GM21515 (cell line): Measurements from ENCODE around the gene STMN3.
A peak's percentile ranks its signal among the peaks of the same experiment; 100 is the strongest.
"Not testable (repeated sequence)": the region's sequence is repeated elsewhere in the genome, so short reads cannot be mapped to it uniquely, and the experiment has no call there.

Source experiments
- ATAC-seq: cut with Tn5 transposase; IDR thresholded peaks from one replicate; pipeline ENCODE4 v1.9.1; 2021; ENCODE audit not compliant: unreplicated experiment

Gene STMN3

GRCh38 chr20:63657937-63658748 lies 4.9 kb upstream of the STMN3 start, which contains the start of gene RTEL1:
Gene RTEL1 (plus strand): TSS chr20:63658312. CDS start chr20:63659403, 1,091 bp downstream.
- ATAC-seq, result peak; percentile 76

- ATAC-seq, result peak; percentile 6
Observed at GRCh38 chr20:63657260-63657936, 4.2 kb upstream of the STMN3 start.

DNA sequence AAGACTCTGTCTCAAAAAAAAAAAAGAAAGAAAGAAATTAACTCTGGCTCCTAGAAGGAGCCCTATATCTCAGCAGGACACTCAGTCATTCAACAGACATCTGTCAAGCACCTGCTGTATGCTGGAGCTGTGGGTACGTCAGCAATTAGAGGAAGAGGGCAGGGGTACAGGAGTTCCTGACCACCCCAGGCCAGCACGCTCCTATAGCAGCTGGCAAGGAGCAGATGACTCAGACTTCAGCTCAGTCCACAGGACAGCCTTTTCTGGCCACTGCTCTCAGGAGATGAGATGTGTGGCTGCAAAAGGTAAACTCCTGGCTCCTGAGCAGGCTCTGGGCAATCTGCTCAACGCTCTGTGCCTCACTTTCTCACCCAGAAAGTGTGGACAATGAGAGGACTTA lies 3.2 kb upstream of the STMN3 start:
- ATAC-seq, result no peak

DNA sequence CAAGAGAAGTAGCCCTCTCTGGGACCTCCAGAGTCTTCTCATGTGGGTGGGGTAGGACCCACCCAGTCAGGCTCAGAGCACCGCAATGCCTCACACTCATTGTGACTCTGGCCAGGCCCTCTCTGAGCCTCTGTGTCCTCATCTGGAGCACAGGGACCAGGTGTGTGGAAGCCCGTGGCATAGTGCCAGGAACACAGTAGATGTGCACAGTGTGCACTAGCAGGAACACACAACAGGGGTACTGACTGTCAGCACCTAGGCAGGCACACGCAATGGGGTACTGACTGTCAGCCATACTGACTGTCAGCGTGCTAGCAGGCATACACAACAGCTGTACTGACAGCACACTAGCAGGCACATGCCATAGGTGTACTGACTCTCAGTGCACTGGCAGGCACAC lies 2.0 kb upstream of the STMN3 start:
- no peak for ATAC-seq

DNA sequence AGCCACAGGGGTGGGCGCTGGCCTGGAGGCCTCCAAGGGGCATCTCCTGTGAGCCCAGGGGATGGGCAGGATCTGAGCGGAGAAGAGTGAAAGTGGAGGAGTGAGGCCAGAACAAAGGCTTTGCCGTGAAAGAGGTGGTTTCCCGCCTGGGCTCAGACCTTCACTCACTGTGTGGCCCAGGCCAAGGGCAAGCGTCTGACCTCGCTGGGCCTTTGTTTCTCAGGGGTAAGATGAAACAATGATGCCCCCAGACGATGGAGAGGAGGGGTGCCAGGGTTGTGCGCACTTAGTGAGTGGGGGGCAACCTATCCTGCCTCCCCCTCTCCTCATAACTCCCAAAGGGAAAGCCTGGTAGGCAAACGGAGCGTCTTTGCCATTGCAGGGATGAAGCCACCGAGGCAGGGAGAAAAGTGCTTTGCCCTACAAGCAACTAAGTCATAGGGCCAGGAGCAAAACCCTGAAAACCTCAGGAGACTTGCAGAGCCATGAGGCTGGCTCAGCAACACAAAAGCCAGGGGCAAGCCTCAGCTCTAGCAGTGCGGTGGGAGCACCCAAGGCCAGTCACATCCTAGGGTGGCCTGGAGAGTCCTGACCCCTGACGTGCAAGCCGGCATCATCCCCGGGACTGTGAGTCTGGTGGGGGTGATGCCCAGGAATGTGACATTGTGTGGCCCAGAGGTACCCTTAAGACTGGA lies 897 bp upstream of the STMN3 start:
- no peak for ATAC-seq

DNA sequence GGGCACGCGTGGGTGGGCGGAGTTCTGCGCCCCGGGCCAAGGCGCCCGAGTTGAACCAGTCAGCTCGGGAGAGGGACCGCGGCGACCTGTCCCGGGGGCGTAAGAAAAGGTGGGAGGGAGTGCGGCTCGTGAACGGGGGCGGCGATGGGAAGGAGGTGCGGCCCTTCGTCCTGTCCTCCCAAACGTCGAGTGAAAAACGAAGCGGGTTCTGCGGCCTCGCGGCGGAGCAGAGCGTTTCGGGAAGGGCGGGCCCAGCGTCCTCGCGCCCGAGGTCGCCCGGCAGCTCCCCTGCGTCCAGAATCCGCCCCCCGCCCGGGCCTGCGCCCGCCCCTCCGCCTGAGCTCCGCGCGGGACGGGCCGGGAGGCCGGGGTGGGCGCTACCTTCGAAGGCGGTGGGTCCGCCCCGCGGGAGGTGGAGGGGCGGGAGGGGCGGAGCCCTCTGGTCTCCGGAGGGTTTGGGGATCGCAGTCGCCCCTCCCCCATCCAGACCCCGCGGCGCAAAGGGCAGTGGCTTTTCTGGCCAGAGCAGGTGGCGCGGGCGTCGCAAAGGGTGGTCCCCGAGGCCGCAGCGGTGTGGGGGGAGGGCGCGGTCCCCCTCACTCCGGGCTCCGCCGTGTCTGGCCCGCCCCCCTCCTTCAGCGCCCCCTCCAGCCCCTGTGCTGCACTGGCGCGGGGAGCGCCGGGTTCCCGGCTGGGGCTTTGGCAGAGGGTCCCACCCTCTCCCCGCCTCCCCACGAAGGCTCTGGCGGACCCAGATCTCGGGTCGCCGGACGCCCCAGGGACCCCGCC lies 838 bp downstream of the STMN3 start:
- no peak for ATAC-seq

- no peak for ATAC-seq
Observed at GRCh38 chr20:63651942-63652191, 1.4 kb downstream of the STMN3 start.

GRCh38 chr20:63650486-63650885 lies 2.7 kb downstream of the STMN3 start:
- not testable (repeated sequence) for ATAC-seq

DNA sequence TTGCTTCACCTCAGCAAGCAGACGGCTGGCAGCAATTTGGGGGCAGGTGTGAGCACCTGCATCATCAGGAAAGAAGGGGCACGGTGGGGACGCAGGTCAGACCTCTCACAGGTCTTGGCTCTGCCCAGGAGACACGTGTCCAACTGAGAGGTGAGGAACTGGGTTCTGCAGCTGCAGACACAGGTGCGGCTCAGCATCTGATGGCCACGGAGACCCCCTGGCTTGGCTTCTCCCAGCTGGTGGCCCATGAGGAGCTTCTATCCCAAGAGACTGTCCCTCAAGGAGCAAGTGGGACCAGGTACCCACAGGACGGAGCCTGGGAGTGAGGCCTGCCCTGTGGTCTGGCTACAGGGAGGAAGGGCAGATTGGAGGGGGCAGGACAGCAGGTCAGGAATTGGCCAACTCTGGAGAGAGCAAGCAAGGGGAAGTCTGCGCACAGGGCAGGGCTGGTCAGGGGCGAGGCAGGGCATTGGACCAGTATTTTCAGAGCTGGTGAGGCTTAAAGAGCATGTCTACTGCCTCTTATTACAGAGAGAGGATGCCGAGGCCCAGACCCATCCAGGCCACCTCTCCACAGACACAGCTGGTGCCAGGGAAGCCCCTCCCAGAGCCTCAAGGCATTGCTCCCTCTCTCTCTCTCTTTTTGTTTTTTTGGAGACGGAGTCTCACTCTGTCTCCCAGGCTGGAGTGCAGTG lies 4.2 kb downstream of the STMN3 start:
- ATAC-seq, result no peak

DNA sequence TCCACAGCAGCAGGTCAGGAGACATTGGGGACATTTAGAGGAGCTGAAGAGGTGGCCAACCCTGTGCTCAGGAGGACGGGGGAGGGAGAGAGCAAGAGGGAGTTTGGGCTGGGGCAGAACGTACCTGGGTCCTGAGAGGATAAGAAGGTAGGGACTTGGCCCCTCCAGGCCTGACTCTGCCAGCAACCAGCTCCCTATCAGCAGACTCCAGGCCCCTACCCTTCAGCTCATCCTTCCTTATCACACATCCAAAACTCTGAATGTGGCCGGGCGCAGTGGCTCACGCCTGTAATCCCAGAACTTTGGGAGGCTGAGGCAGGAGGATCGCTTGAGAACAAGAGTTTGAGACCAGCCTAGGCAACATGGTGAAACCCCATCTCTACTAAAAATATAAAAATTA lies 5.0 kb downstream of the STMN3 start:
- no peak for ATAC-seq

DNA sequence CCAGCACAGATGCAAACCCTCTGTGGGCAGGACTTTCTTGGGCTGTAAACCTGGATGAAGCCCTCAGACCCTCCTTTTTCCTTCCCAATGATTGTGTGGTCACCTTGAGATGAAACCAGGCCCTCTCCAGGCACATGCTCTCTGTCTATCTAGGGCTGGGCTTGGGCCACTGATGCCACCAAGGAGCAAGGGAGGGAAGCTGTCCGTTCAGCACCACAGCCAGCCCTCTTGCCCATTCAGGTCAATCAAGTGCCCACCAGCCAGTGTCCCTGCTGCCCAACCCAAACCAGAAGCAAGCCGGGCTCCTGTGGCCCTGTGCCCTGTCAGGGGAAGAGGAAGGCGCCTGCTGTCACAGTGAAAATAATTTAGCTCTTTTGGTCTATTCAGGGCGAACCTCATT lies 8.0 kb downstream of the STMN3 start:
- no peak for ATAC-seq

DNA sequence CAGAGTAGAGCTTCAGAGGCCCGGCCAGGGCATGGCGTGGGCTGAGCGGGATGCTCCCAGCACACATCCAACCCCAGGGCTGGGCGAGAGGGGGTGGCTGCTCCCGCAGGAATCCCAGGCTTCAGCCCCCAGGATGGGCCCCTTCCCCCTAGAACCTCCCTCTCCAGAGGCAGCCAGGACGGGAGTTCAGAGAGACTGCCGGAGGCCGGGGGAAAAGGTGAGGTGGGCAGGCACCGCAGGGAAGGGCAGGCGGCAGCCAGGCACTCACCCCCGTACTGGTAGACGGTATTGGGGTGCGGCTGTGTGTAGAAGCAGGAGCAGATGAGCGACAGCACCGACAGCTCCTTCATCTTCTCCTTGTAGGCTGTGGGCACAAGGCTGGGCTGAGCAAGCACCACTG lies 9.3 kb downstream of the STMN3 start:
- no peak for ATAC-seq

DNA sequence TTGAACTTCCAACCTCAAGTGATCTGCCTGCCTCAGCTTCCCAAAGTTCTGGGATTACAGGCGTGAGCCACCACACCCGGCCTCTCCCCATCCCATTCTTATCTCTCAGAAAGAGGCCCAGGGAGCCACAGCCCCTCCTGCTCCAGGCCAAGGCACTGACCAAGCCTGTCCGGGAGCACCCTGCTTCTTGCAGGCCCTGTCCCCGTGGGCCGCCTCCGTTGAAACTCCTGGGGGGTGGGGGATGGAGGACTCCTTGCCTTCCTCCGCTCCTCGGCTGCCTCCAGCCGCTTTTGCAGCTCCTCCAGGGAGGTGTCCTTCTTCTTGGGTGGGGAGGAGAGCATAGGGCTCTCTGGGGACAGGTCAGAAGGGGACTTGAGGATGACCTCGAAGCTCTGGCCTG lies 9.7 kb downstream of the STMN3 start:
- no peak for ATAC-seq

GRCh38 chr20:63642527-63643247 lies 10.5 kb downstream of the STMN3 start:
- ATAC-seq, result no peak

DNA sequence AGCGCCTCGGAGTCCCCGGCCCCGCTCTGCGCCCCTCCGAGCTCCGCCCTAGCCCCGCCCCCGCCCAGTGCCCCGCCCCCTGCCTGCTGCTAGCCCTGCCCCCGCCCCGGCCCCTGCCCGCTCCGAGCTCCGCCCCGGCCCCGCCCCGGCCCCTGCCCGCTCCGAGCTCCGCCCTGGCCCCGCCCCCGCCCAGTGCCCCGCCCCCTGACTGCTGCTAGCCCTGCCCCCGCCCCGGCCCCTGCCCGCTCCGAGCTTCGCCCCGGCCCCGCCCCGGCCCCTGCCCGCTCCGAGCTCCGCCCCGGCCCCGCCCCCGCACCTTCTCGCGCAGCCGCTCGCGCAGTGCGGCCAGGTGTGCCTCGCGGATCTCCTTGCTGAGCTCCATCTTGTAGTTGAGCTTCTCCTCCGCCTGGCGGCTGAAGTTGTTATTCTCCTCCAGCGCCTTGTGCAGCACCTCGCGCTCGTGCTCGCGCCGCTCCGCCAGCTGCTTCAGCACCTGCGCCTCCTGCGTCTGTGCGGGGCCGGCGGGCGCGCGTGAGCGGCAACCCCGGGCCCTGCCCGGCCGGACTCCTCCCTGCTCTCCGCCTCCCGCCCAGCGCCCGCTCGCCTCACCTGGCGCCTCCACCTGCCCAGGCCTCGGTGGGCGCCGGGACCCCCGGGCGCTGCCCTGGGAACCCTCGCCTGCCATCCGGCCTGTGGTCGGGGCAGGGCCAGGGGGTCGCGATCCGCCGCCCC lies 11.3 kb downstream of the STMN3 start:
- ATAC-seq, result peak; percentile 43

- no peak for ATAC-seq
Observed at GRCh38 chr20:63641146-63641791, 12.0 kb downstream of the STMN3 start.

- ATAC-seq, result not testable (repeated sequence)
Observed at GRCh38 chr20:63640686-63641085, 12.5 kb downstream of the STMN3 start.

GRCh38 chr20:63640086-63640485 lies 13.1 kb downstream of the STMN3 start:
- no peak for ATAC-seq
